Adrenal gland (tissue), 12 donors: ENCODE results near the gene RAVER1. TPM values are rescaled to one million over a fixed set of nuclear protein-coding genes. Genes with fewer than 3 reads are reported as not detected.

Experiments
- DNase-seq, 7 donors: peaks; one replicate each; pipeline ENCODE4 v3.0.0-alpha.2; 2019 to 2020
- H3K27ac ChIP-seq, 5 donors: fragments of 200-600 bp; sonication (generic) in 4 of 5; 1 replicate in 3 of 5; 2 replicates in 2 of 5; pipeline versions ENCODE4 v1.5.1 to v1.8.0; 2016 to 2020; ENCODE audit warnings: mild to moderate bottlenecking in 1 of 5
- H3K27me3 ChIP-seq: fragments of 200-600 bp; 2 replicates; pipeline ENCODE4 v1.8.0; 2021
- H3K36me3 ChIP-seq, 2 donors: fragments of 200-600 bp; replicated peaks in 1 of 2; 1 replicate in 1 of 2; 2 replicates in 1 of 2; pipeline versions ENCODE4 v1.5.1 to v1.8.0; 2018 to 2022
- H3K4me1 ChIP-seq, 2 donors: fragments of 200-600 bp; replicated peaks in 1 of 2; 1 replicate in 1 of 2; 2 replicates in 1 of 2; pipeline versions ENCODE4 v1.5.1 to v1.8.0; 2018 to 2021
- H3K4me3 ChIP-seq, 4 donors: fragments of 200-600 bp; sonication (generic) in 3 of 4; one replicate each; pipeline ENCODE4 v1.5.1; 2016 to 2018
- H3K9me3 ChIP-seq, 3 donors: fragments of 200-600 bp; sonication (generic) in 1 of 3; replicated peaks in 1 of 3; 1 replicate in 2 of 3; 2 replicates in 1 of 3; pipeline versions ENCODE4 v1.5.1 to v1.8.0; 2016 to 2021
- CTCF ChIP-seq, 6 experiments: fragments of 450-650 bp in 4 of 6; fragments of 200-600 bp in 2 of 6; sonication (generic) in 1 of 6; IDR thresholded peaks; 1 replicate in 5 of 6; 2 replicates in 1 of 6; pipeline versions ENCODE4 v1.5.1 to v1.8.0; 2016 to 2021; ENCODE audit warnings: antibody characterized with exemption in 6 of 6, mild to moderate bottlenecking in 2 of 6, moderate library complexity in 1 of 6
- POLR2A ChIP-seq, 2 donors: fragments of 450-650 bp; IDR thresholded peaks; one replicate each; pipeline ENCODE4 v1.6.1; 2017; ENCODE audit warnings: antibody characterized with exemption in 2 of 2, mild to moderate bottlenecking in 2 of 2, moderate library complexity in 1 of 2
- WGBS, 4 donors: extraction: QIAGEN DNeasy Blood & Tissue Kit in 2 of 4; methylation state at CpG; one replicate each; pipeline versions ENCODE4 v1.1.5 to v1.1.7; 2013 to 2017; 5-methylcytosine and 5-hydroxymethylcytosine counted together
- intact Hi-C, 2 donors: fragments of 100-400 bp; cut with DNase I; formaldehyde crosslinking; loops; one replicate each; pipeline versions ENCODE4 v1.14.1 to v1.15.0; 2022 to 2023
- polyA plus RNA-seq, 3 donors: library from polyadenylated mRNA; stranded (reverse); fragments of 200-250 nt in 2 of 3; fragments of 350-450 nt in 1 of 3; fragmentation: Illumina TruSeq in 1 of 3; extraction: RNeasy Lipid Tissue Mini Kit (QIAGEN cat#74804) in 1 of 3; gene quantifications; one replicate each; pipeline ENCODE4 v1.2.3, GENCODE V29; 2013 to 2014
- total RNA-seq, 9 donors: library from RNA; depleted of rRNA in 4 of 9; stranded (reverse); fragments of >200 nt in 4 of 9; fragments of 120-200 nt in 1 of 9; fragmentation: NEBNext Ultra II Directional in 1 of 9; extraction: Animal tissue kit (Norgen Biotek cat#: 25700) in 1 of 9; gene quantifications; one replicate each; pipeline versions ENCODE4 v1.1.0 to v1.2.4, GENCODE V29; 2013 to 2023
- donor health status: healthy with polysubstance abuse.
- donor health status: Bipolar disorder and iron deficiency.
- donor health status: DM: yes; HTN: yes; CAD: no.
- donor health status: DM: no; HTN: no; CAD: no.
- donor health status: DM: no; HTN: no; CAD: no.
- donor health status: DM: yes; HTN: yes; CAD: no.

The RAVER1 gene
- total and polyA plus RNA-seq, 12 donors, result 4.1 to 42.7 (median 27.0) TPM

- H3K27ac ChIP-seq, result no peak overlapping the region
- DNase-seq, result no peak
- H3K9me3 ChIP-seq, result no peaks in the 10 kb centered on the region
- 2 to 4% (median 3%) methylated on average over 18 to 49 of the region's 49 CpGs for WGBS, 4 donors
- peak overlapping the region in 1 of 4 donors; percentile 39 for H3K4me3 ChIP-seq
- peaks cover 31 to 65% of the 10 kb centered on the region in 2 donors for H3K4me1 ChIP-seq
- no peak for TF ChIP-seq POLR2A (IDR thresholded peaks at IDR 0.05)
- TF ChIP-seq CTCF (IDR thresholded peaks at IDR 0.05), result no peak
- H3K27me3 ChIP-seq, result peaks cover 80% of the 10 kb centered on the region
- intact Hi-C loops, result no loop called here
- no peaks in the 10 kb centered on the region for H3K36me3 ChIP-seq
Measured at GRCh38 chr19:10291554-10292205, 41.6 kb downstream of the RAVER1 start.

GRCh38 chr19:10290876-10291553 lies 42.3 kb downstream of the RAVER1 start:
- Histone ChIP-seq H3K36me3 (peaks cover 0 to under 1% of the 10 kb centered on the region in 2 donors), H3K4me3 (peak overlapping the region in 1 of 4 donors; percentile 39), H3K4me1 (peaks cover 34 to 71% of the 10 kb centered on the region in 2 donors), H3K9me3 (no peaks in the 10 kb centered on the region), H3K27me3 (peaks cover 74% of the 10 kb centered on the region), H3K27ac (no peak overlapping the region)
- DNase-seq, result peak in 2 of 7 donors; percentile 43 to 45
- WGBS, 4 donors, result 1 to 3% (median 2%) methylated on average over 6 to 57 of the region's 57 CpGs
- intact Hi-C loops, result no loop called here
- no peak for TF ChIP-seq POLR2A (IDR thresholded peaks at IDR 0.05)
- no peak for TF ChIP-seq CTCF (IDR thresholded peaks at IDR 0.05)

GRCh38 chr19:10290357-10290875 lies 42.9 kb downstream of the RAVER1 start:
- 2 to 4% (median 2%) methylated on average over 19 to 30 of the region's 30 CpGs for WGBS, 4 donors
- H3K4me1 ChIP-seq, result peaks cover 35 to 67% of the 10 kb centered on the region in 2 donors
- no peaks in the 10 kb centered on the region for H3K9me3 ChIP-seq
- no peak overlapping the region for H3K27ac ChIP-seq
- intact Hi-C loops, result no loop called here
- TF ChIP-seq POLR2A (IDR thresholded peaks at IDR 0.05) (no peak), CTCF (IDR thresholded peaks at IDR 0.05) (no peak)
- H3K27me3 ChIP-seq, result peaks cover 68% of the 10 kb centered on the region
- no peak overlapping the region for H3K4me3 ChIP-seq
- no peak for DNase-seq
- peaks cover 0 to 6% of the 10 kb centered on the region in 2 donors for H3K36me3 ChIP-seq

DNA sequence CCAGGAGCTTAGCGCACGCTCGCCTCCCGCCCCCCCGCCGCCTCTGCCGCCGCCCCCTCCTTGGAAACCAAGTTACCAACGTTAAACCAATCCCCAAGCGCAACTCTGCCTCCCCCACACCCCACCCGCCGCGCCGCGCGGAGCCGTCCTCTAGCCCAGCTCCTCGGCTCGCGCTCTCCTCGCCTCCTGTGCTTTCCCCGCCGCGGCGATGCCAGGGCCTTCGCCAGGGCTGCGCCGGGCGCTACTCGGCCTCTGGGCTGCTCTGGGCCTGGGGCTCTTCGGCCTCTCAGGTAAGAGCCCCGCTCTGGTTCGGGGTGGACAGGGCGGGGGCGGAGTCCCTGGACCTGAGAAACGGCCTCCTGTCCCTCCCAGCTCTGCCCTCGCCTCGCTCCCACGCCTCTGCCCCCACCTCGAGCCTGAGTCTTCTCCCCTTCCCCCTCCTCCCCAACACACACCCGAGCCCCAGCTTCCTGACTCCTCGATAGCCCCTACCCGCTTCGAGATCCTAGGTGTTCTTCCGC lies 43.4 kb downstream of the RAVER1 start, which contains the start of gene ICAM5:
Gene ICAM5, plus strand, starts transcription at position 117 of the 521 bp plus-strand sequence. Its CDS starts 92 bp downstream, at position 209.
- TF ChIP-seq POLR2A (IDR thresholded peaks at IDR 0.05) (no peak), CTCF (IDR thresholded peaks at IDR 0.05) (no peak)
- Histone ChIP-seq H3K36me3 (peaks cover 0 to 11% of the 10 kb centered on the region in 2 donors), H3K27ac (no peak within 1 kb of the TSS), H3K27me3 (peaks cover 62% of the 10 kb centered on the region), H3K4me3 (peak within 1 kb of the TSS in 1 of 4 donors; percentile 39), H3K4me1 (peaks cover 35 to 62% of the 10 kb centered on the region in 2 donors), H3K9me3 (no peaks in the 10 kb centered on the region)
- WGBS, 4 donors, result 1 to 4% (median 2%) methylated on average over 12 to 45 of the region's 45 CpGs
- DNase-seq, result no peak
- intact Hi-C loops, result no loop called here
